SK-N-SH (cell line): ENCODE measurements around the gene NUMBL. TPM values are rescaled to one million over a fixed set of nuclear protein-coding genes. Genes with fewer than 3 reads are reported as not detected.

Source experiments
- CTCF ChIA-PET: fragments of 300-600, 350-600 bp; formaldehyde crosslinking; extraction: SDS; loops from one replicate; lab custom pipeline; 2021; lab: Yijun Ruan, JAX
- POLR2A ChIA-PET: fragments of 350-600 bp; sonication (Branson Sonifier 250); formaldehyde crosslinking; extraction: SDS; loops from one replicate; lab custom pipeline; 2020; ENCODE audit warnings: antibody characterized with exemption, inconsistent platforms; lab: Yijun Ruan, JAX
- DNase-seq: peaks from one replicate; pipeline ENCODE4 v3.0.0; 2012
- H2AFZ ChIP-seq: fragments of 200-600 bp; sonication (generic); 2 replicates; pipeline ENCODE4 v1.8.1; 2016; ENCODE audit warnings: antibody characterized with exemption, mild to moderate bottlenecking, low read depth
- H3F3A ChIP-seq: fragments of 200-600 bp; sonication (generic); replicated peaks from 2 replicates; pipeline ENCODE3; 2016; ENCODE audit warnings: antibody characterized with exemption, mild to moderate bottlenecking; ENCODE audit not compliant: insufficient read depth
- H3K27ac ChIP-seq, 2 experiments: fragments of 200-500 bp in 1 of 2; fragments of 200-600 bp in 1 of 2; sonication (Bioruptor generic) in 1 of 2; sonication (generic), shearing (Covaris generic) in 1 of 2; 2 replicates each; pipeline versions ENCODE4 v1.5.1 to v1.6.1; 2014 to 2016; ENCODE audit warnings: low read depth in 2 of 2, inconsistent platforms in 1 of 2, low read length in 1 of 2, mild to moderate bottlenecking in 1 of 2, mixed read lengths in 1 of 2
- H3K27me3 ChIP-seq: fragments of 200-600 bp; sonication (generic), shearing (Covaris generic); 2 replicates; pipeline ENCODE4 v1.6.1; 2016; ENCODE audit warnings: mixed run types; ENCODE audit not compliant: insufficient read depth
- H3K36me3 ChIP-seq, 2 experiments: fragments of 200-500 bp in 1 of 2; fragments of 200-600 bp in 1 of 2; sonication (Bioruptor generic) in 1 of 2; sonication (generic) in 1 of 2; replicated peaks in 1 of 2; 2 replicates each; pipeline versions ENCODE3 to v1.5.1; 2014 to 2016; ENCODE audit warnings: low read length in 1 of 2, mild to moderate bottlenecking in 1 of 2; ENCODE audit not compliant: insufficient read depth in 2 of 2, control insufficient read depth in 1 of 2
- H3K4me1 ChIP-seq, 2 experiments: fragments of 200-500 bp in 1 of 2; fragments of 200-600 bp in 1 of 2; sonication (Bioruptor generic) in 1 of 2; sonication (generic), shearing (Covaris generic) in 1 of 2; 2 replicates each; pipeline versions ENCODE4 v1.5.1 to v1.6.1; 2014 to 2016; ENCODE audit warnings: low read depth in 1 of 2, low read length in 1 of 2, mixed run types in 1 of 2; ENCODE audit not compliant: insufficient read depth in 2 of 2, control insufficient read depth in 1 of 2
- H3K4me2 ChIP-seq: fragments of 200-600 bp; sonication (generic), shearing (Covaris generic); 2 replicates; pipeline ENCODE4 v1.6.1; 2017; ENCODE audit warnings: mixed run types
- H3K4me3 ChIP-seq, 2 experiments: fragments of 200-500 bp in 1 of 2; fragments of 200-600 bp in 1 of 2; sonication (Bioruptor generic) in 1 of 2; sonication (generic), shearing (Covaris generic) in 1 of 2; 2 replicates each; pipeline versions ENCODE4 v1.5.1 to v1.8.1; 2014 to 2016; ENCODE audit warnings: low read depth in 2 of 2, inconsistent platforms in 1 of 2, low read length in 1 of 2, mild to moderate bottlenecking in 1 of 2, mixed read lengths in 1 of 2, moderate library complexity in 1 of 2
- H3K79me2 ChIP-seq: fragments of 200-600 bp; sonication (generic); 2 replicates; pipeline ENCODE4 v1.8.1; 2017; ENCODE audit warnings: mild to moderate bottlenecking; ENCODE audit not compliant: insufficient read depth
- H3K9ac ChIP-seq: fragments of 200-600 bp; sonication (generic); 2 replicates; pipeline ENCODE4 v1.6.1; 2017; ENCODE audit warnings: mixed run types
- H3K9me2 ChIP-seq: fragments of 200-600 bp; sonication (generic); 2 replicates; pipeline ENCODE4 v1.6.1; 2017; ENCODE audit warnings: mixed run types
- H3K9me3 ChIP-seq: fragments of 200-600 bp; sonication (generic); 2 replicates; pipeline ENCODE4 v1.6.1; 2017; ENCODE audit warnings: mixed run types, mild to moderate bottlenecking, moderate library complexity
- H4K20me1 ChIP-seq: fragments of 200-600 bp; sonication (generic); 2 replicates; pipeline ENCODE4 v1.6.1; 2017; ENCODE audit warnings: mild to moderate bottlenecking, mixed run types; ENCODE audit not compliant: insufficient read depth
- CHD2 ChIP-seq: fragments of 150-350 bp; IDR thresholded peaks from 2 replicates; pipeline ENCODE4 v1.6.1; 2018; ENCODE audit warnings: low read length; ENCODE audit not compliant: partially characterized antibody
- ELF1 ChIP-seq: IDR thresholded peaks from 2 replicates; pipeline ENCODE4 v1.4.0; 2012
- EP300 ChIP-seq, 2 experiments: IDR thresholded peaks; 2 replicates each; pipeline versions ENCODE4 v1.4.0 to v1.6.1; 2012; ENCODE audit warnings: borderline replicate concordance in 1 of 2, low read depth in 1 of 2, low read length in 1 of 2
- EZH2phosphoT487 ChIP-seq: fragments of 200-600 bp; sonication (generic); IDR thresholded peaks from 2 replicates; pipeline ENCODE4 v1.6.1; 2017; ENCODE audit warnings: low read depth, mixed run types, mild to moderate bottlenecking, antibody characterized with exemption, moderate library complexity, borderline replicate concordance
- GABPA ChIP-seq: IDR thresholded peaks from 2 replicates; pipeline ENCODE4 v1.4.0; 2012; ENCODE audit warnings: low read depth, mild to moderate bottlenecking
- JUND ChIP-seq: IDR thresholded peaks from 2 replicates; pipeline ENCODE4 v1.4.0; 2012
- MXI1 ChIP-seq: IDR thresholded peaks from 2 replicates; pipeline ENCODE4 v1.6.1; 2012; ENCODE audit warnings: mild to moderate bottlenecking, low read depth, low read length, improper control_type of control experiment
- POLR2AphosphoS5 ChIP-seq: IDR thresholded peaks from 2 replicates; pipeline ENCODE4 v1.6.1; 2012; ENCODE audit warnings: low read depth, low read length
- RAD21 ChIP-seq: IDR thresholded peaks from 2 replicates; pipeline ENCODE4 v1.6.1; 2012; ENCODE audit warnings: mild to moderate bottlenecking, low read length
- RFX5 ChIP-seq: IDR thresholded peaks from 2 replicates; pipeline ENCODE4 v1.6.1; 2012; ENCODE audit warnings: mild to moderate bottlenecking, improper control_type of control experiment, low read length
- SIN3A ChIP-seq: IDR thresholded peaks from 2 replicates; pipeline ENCODE4 v1.6.1; 2012; ENCODE audit warnings: low read depth, mild to moderate bottlenecking, low read length, moderate library complexity, borderline replicate concordance
- SMC3 ChIP-seq: IDR thresholded peaks from 2 replicates; pipeline ENCODE4 v1.6.1; 2012; ENCODE audit warnings: low read depth, low read length, improper control_type of control experiment
- TAF1 ChIP-seq: IDR thresholded peaks from 2 replicates; pipeline ENCODE4 v1.6.1; 2012; ENCODE audit warnings: low read depth, mild to moderate bottlenecking, low read length, moderate library complexity, borderline replicate concordance
- TCF12 ChIP-seq: IDR thresholded peaks from 2 replicates; pipeline ENCODE4 v1.4.0; 2012
- YY1 ChIP-seq: IDR thresholded peaks from 2 replicates; pipeline ENCODE4 v1.4.0; 2012; ENCODE audit warnings: low read depth, mild to moderate bottlenecking
- WGBS: methylation state at CpG from one replicate; pipeline ENCODE4 v1.1.6; 2017; ENCODE audit warnings: low lambda C conversion rate; 5-methylcytosine and 5-hydroxymethylcytosine counted together
- polyA plus RNA-seq, 3 experiments: library from polyadenylated mRNA; depleted of rRNA; stranded (reverse); fragments of >200 nt; gene quantifications; 2 replicates each; pipeline ENCODE4 v1.2.3, GENCODE V29; 2012
- TF ChIP-seq, protein P1 (sequence below): IDR thresholded peaks from 2 replicates; pipeline ENCODE4 v1.4.0; 2012; ENCODE audit warnings: low read depth
- TF ChIP-seq, protein P2 (sequence below): IDR thresholded peaks from 2 replicates; pipeline ENCODE4; 2012
- TF ChIP-seq, protein P3 (sequence below): fragments of 150-350 bp; IDR thresholded peaks from 2 replicates; pipeline ENCODE4 v1.6.1; 2017; ENCODE audit warnings: antibody characterized with exemption, low read length, low read depth, borderline replicate concordance
- TF ChIP-seq, protein P4 (sequence below): IDR thresholded peaks from 2 replicates; pipeline ENCODE4 v1.4.0; 2012; ENCODE audit warnings: low read depth, borderline replicate concordance
- TF ChIP-seq, protein P5 (sequence below): IDR thresholded peaks from 2 replicates; pipeline ENCODE4 v1.4.0; 2012; ENCODE audit warnings: low read depth, borderline replicate concordance
- TF ChIP-seq, protein P6 (sequence below): fragments of 200-600 bp; sonication (generic); IDR thresholded peaks from 2 replicates; pipeline ENCODE4 v1.6.1; 2017; ENCODE audit warnings: antibody characterized with exemption, mild to moderate bottlenecking, moderate library complexity

The NUMBL gene
- polyA plus RNA-seq, 1 of the 3 experiments (the other 2 are of a cell fraction), result 54.6 TPM

DNA sequence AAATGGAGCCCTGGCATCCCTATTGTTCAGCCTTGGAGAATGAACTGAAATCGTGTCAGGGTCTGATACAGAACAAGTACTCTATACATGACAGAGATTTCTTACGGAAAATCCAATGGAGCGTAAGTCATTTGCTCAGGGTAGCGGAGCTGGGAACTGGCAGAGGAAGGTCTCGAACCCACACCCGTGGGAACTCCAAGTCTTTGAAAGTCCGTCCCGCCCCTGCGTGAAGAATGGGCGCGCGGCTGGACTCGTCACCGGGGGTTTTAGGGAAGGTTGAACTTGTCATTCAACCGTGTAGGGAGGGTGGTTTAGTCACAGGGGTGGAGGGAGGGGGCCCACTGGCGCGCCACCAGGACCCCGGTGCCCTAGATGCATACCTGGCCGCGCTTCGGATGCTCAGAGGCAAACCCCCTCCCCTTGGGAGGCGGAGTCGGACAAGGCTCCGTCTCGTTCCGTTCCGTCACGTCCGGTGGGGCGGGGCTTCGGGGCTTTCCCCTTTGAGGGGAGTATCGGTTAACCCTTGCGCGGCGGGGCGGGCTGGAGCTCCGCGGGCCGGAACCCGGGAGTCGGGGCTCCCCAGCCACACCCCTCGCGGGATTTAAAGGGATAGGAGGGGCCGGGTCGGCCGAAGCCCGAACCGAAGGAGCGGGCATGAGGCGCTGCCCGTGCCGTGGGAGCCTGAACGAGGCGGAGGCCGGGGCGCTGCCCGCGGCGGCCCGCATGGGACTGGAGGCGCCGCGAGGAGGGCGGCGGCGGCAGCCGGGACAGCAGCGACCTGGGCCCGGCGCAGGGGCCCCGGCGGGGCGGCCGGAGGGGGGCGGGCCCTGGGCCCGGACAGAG lies 26.3 kb upstream of the NUMBL start, which contains the start of the genes COQ8B and ITPKC:
Gene COQ8B (minus strand): TSS at position 405 of the 843 bp plus-strand sequence. CDS start 2,254 bp downstream, outside the sequence.
Gene ITPKC (plus strand): TSS at position 631 of the 843 bp plus-strand sequence. CDS start 24 bp downstream, at position 655.
- H3K9me2 ChIP-seq, result no peaks in the 10 kb centered on the region
- no peaks in the 10 kb centered on the region for H3K9me3 ChIP-seq
- TF ChIP-seq CHD2 (peak; percentile 90), SIN3A (peak; percentile 61; the same call in 1 of the 2 replicates), TCF12 (0 out of 2 replicates have a peak, but pooled peaks have one; percentile 16), TAF1 (peak; percentile 73), GABPA (peak; percentile 78), JUND (no peak), SMC3 (no peak), EZH2phosphoT487 (no peak), EP300 (IDR thresholded peaks at IDR 0.05; ENCODE audit: borderline replicate concordance in 1 of 2, low read depth in 1 of 2, low read length in 1 of 2) (peak in 1 of 2 experiments; percentile 14; a peak in 1 of 4 replicates), MXI1 (no peak), POLR2AphosphoS5 (no peak), YY1 (0 out of 2 replicates have a peak, but pooled peaks have one; percentile 6), ELF1 (peak; percentile 46; the same call in 1 of the 2 replicates), RFX5 (0 out of 2 replicates have a peak, but pooled peaks have one; percentile 24), RAD21 (no peak)
- TF ChIP-seq, protein P1, sequence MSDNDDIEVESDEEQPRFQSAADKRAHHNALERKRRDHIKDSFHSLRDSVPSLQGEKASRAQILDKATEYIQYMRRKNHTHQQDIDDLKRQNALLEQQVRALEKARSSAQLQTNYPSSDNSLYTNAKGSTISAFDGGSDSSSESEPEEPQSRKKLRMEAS, result peak; percentile 35; the same call in 1 of the 2 replicates
- TF ChIP-seq, protein P2, sequence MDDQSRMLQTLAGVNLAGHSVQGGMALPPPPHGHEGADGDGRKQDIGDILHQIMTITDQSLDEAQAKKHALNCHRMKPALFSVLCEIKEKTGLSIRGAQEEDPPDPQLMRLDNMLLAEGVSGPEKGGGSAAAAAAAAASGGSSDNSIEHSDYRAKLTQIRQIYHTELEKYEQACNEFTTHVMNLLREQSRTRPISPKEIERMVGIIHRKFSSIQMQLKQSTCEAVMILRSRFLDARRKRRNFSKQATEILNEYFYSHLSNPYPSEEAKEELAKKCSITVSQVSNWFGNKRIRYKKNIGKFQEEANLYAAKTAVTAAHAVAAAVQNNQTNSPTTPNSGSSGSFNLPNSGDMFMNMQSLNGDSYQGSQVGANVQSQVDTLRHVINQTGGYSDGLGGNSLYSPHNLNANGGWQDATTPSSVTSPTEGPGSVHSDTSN, result peak; percentile 31
- TF ChIP-seq, protein P3, sequence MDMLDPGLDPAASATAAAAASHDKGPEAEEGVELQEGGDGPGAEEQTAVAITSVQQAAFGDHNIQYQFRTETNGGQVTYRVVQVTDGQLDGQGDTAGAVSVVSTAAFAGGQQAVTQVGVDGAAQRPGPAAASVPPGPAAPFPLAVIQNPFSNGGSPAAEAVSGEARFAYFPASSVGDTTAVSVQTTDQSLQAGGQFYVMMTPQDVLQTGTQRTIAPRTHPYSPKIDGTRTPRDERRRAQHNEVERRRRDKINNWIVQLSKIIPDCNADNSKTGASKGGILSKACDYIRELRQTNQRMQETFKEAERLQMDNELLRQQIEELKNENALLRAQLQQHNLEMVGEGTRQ, result no peak
- TF ChIP-seq, protein P4, sequence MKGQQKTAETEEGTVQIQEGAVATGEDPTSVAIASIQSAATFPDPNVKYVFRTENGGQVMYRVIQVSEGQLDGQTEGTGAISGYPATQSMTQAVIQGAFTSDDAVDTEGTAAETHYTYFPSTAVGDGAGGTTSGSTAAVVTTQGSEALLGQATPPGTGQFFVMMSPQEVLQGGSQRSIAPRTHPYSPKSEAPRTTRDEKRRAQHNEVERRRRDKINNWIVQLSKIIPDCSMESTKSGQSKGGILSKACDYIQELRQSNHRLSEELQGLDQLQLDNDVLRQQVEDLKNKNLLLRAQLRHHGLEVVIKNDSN, result no peak
- TF ChIP-seq, protein P5, sequence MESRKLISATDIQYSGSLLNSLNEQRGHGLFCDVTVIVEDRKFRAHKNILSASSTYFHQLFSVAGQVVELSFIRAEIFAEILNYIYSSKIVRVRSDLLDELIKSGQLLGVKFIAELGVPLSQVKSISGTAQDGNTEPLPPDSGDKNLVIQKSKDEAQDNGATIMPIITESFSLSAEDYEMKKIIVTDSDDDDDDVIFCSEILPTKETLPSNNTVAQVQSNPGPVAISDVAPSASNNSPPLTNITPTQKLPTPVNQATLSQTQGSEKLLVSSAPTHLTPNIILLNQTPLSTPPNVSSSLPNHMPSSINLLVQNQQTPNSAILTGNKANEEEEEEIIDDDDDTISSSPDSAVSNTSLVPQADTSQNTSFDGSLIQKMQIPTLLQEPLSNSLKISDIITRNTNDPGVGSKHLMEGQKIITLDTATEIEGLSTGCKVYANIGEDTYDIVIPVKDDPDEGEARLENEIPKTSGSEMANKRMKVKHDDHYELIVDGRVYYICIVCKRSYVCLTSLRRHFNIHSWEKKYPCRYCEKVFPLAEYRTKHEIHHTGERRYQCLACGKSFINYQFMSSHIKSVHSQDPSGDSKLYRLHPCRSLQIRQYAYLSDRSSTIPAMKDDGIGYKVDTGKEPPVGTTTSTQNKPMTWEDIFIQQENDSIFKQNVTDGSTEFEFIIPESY, result 0 out of 2 replicates have a peak, but pooled peaks have one; percentile 41
- TF ChIP-seq, protein P6, sequence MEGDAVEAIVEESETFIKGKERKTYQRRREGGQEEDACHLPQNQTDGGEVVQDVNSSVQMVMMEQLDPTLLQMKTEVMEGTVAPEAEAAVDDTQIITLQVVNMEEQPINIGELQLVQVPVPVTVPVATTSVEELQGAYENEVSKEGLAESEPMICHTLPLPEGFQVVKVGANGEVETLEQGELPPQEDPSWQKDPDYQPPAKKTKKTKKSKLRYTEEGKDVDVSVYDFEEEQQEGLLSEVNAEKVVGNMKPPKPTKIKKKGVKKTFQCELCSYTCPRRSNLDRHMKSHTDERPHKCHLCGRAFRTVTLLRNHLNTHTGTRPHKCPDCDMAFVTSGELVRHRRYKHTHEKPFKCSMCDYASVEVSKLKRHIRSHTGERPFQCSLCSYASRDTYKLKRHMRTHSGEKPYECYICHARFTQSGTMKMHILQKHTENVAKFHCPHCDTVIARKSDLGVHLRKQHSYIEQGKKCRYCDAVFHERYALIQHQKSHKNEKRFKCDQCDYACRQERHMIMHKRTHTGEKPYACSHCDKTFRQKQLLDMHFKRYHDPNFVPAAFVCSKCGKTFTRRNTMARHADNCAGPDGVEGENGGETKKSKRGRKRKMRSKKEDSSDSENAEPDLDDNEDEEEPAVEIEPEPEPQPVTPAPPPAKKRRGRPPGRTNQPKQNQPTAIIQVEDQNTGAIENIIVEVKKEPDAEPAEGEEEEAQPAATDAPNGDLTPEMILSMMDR, result no peak
- peaks cover 17% of the 10 kb centered on the region for H3F3A ChIP-seq
- H4K20me1 ChIP-seq, result no peaks in the 10 kb centered on the region; the same call in 1 of the 2 replicates
- peaks cover 0 to 15% of the 10 kb centered on the region in 2 experiments for H3K36me3 ChIP-seq
- POLR2A ChIA-PET, result interaction anchor here (0.7 to 1.8 kb wide), 7 partner anchors 9 to 90 kb away, joined by 4 to 15 read pairs (median 5); partner anchors contain the start of genes ACTMAP, EGLN2, NUMBL and RAB4B
- CTCF ChIA-PET, result interaction anchor here (0.7 to 1.0 kb wide), 5 partner anchors 18 to 89 kb away, joined by 3 to 5 read pairs (median 3); no protein-coding TSS in a partner anchor
- H3K79me2 ChIP-seq, result peaks cover 61% of the 10 kb centered on the region
- WGBS, result 2% methylated on average over 18 of the region's 76 CpGs
- peak; percentile 98 for DNase-seq
- peaks cover 8 to 35% of the 10 kb centered on the region in 2 experiments; a peak in 1 of 4 replicates for H3K4me1 ChIP-seq
- peak within 1 kb of the TSS; percentile 73; the same call in 1 of the 2 replicates for H2AFZ ChIP-seq
- peak within 1 kb of the TSS; percentile 98 for H3K9ac ChIP-seq
- H3K27me3 ChIP-seq, result no peaks in the 10 kb centered on the region
- peak within 1 kb of the TSS; percentile 96 to 100 for H3K27ac ChIP-seq
- H3K4me2 ChIP-seq, result peak within 1 kb of the TSS; percentile 89
- peak within 1 kb of the TSS; percentile 70 to 80 for H3K4me3 ChIP-seq
